HG03521 (cell line): ENCODE data around the gene AJM1.

ENCODE experiments used
- ATAC-seq: cut with Tn5 transposase; IDR thresholded peaks from one replicate; pipeline ENCODE4 v1.9.1; 2021; ENCODE audit warnings: mild to moderate bottlenecking, moderate library complexity; ENCODE audit not compliant: unreplicated experiment

Gene AJM1

DNA sequence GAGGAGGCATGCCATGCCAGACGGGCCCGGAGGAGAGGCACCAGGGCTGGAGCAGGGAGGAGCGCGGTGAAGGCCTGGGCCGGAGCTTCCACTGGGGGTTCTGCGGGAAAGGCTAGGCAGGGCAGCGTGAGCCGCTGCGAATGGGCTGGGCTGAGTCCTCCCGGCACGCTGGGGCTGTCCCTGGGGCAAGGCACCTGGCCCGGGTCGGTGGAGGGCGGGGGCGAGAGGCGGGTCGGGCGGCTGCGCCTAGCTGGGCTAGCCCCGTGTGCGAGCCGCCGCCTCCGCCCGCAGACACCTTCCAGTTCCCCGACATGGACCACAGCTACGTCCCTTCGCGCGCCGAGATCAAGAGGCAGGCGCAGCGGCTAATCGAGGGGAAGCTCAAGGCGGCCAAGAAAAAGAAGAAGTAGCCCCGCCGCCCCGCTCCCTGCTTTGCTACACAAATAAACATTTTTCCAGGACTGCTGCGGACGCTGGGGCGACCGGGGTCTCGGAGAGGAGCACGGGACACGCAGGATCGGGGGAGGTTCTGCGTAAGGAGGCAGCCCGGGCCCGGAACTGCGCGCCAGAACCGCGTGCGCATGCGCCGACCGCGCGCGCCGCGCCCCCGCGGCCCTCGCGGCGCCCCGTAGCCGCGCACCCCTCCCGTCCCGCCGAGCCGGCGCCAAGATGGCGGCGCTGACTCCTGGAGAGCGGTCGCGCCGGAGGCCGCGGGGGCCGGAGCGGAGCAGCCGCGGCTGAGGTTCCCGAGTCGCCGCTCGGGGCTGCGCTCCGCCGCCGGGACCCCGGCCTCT lies 34.8 kb upstream of the AJM1 start, which contains the start of gene RABL6:
TSS of gene RABL6 (plus strand) at position 668 of the 794 bp plus-strand sequence. CDS start 249 bp downstream, outside the sequence.
- peak; percentile 87 for ATAC-seq

DNA sequence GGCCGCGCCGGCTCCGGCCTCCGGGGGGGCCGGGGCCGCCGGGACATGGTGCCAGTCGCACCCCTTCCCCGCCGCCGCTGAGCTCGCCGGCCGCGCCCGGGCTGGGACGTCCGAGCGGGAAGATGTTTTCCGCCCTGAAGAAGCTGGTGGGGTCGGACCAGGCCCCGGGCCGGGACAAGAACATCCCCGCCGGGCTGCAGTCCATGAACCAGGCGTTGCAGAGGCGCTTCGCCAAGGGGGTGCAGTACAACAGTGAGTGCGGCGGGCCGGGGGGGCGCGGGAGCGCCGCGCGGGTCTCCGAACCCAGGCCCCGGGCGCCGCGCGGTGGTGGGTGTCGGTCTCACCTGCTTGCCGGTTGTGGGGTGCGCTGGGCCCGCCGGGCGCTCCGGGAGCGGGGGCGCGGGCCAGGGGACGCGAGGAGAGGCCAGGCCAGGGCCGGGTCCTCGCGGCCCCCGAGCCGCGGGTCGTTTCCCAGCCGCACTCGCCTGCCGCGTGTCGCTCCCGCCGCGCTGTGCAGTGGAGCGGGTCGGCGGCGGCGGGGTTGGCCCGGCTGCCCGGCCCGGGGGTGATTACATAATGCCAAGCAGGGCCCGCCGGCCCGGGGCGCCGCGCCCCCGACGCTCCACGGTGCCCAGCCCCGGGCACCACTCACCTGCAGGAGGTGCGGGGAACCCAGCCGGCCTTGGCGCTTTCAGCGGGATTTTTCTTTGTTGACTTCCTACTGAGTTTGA lies 34.0 kb upstream of the AJM1 start:
- peak; percentile 31 for ATAC-seq

DNA sequence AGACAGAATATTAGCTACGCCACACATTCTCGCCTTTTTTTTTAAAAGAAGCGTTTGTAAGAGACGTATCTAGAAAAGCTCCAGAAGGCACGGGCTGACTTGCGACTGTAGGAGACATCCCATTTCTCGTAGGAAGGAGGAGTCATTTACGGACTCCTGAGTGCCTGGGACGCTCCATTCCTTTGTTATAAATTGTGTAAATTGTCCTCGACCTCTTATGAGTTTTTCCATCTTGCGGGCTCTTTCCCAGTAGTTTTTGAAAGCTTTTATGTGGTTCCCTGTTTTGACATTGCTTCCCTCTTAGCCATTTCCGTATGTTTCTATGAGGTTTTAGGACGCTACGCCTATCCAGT lies 33.5 kb upstream of the AJM1 start:
- no peak for ATAC-seq

DNA sequence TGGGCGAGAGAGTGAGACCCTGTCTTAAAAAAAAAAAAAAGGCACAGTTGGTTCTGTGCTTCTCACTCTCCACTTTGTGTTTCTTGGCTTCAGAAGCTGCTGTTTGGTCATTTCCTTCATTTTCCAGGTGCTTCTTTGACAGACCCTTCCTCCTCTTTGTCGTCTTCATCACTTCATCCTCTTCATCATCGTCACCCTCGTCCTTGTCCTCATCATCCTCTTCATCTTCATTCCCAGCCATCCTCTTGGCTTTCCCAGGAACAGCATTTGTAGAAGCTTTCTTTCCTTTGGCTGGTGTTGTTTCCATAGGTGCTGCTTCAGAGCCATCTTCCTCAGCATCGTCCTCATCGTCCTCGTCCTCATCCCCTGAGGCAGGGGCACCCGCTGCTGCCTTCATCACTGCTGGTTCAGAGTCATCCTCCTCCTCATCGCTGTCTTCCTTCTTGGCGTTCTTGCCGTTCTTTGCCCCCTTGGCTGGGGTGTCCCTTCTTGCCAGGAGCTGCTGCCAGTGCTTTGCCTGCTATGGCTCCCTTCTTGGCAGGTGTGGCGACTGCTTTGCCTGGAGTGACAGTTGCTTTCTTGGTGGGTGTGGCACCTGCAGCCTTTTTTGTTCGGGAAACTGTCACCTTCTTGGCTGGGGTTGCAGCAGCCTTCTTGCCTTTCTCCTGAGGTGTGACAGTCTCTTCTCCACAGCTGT lies 27.4 kb upstream of the AJM1 start:
- ATAC-seq: no peak

DNA sequence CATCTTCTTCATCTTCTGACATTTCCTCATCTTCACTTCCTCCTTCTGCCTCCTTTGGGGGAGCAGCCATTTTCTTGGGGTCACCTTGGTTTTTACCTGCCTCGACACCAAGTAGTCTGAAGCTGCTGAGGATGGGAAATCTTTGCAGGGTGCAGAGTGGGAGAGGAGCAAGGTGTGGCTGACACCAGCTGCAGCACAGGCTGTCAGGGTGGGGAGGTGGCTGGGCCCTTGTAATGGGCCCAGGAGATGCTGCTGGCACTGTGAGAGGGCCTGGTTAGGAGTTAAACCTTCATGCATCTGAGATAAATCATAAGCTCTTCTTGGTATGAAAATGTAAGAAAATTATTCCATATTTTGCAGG lies 26.9 kb upstream of the AJM1 start:
- no peak for ATAC-seq

DNA sequence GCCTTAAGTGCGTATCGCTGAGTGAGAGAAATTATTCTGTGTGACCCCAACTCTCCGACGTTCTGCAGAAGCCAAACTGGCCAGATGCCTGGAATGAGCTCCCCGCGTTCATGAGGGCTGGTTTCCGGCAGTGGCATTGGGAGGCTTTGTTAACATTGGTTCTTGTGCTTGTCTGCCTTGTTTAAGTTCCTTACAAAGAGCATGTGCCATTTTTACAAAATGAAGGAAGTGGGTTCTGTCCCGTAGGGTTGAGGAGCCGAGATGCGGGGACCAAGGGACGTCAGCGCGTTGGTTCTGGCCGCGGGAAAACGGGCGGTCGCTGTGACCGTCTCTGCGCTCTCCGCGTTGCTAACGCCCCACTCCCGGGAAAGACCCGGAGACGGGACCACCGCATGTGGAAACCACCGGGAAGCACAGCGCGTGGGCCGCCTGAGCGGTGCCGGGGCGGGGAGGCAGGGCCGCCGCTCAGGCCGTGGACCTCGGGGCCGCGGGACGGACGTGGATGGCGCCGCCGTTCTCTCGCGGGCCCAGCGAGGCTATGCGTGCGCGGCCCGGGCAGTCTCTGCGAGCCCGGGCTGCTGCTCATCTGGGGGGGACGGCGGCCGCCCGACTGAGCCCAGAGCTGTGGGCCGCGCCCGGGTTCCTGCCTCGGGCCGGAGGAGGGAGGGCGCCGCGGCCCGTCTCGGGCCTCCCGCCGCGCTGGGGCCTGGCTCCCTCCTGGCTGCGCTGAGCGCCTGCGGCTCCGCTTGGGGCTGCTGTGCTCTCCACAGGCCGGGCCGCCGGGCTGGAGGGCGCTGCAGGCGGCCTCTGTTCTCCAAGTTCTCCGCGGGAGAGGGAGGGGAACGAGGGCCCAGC lies 21.1 kb upstream of the AJM1 start:
- no peak for ATAC-seq

DNA sequence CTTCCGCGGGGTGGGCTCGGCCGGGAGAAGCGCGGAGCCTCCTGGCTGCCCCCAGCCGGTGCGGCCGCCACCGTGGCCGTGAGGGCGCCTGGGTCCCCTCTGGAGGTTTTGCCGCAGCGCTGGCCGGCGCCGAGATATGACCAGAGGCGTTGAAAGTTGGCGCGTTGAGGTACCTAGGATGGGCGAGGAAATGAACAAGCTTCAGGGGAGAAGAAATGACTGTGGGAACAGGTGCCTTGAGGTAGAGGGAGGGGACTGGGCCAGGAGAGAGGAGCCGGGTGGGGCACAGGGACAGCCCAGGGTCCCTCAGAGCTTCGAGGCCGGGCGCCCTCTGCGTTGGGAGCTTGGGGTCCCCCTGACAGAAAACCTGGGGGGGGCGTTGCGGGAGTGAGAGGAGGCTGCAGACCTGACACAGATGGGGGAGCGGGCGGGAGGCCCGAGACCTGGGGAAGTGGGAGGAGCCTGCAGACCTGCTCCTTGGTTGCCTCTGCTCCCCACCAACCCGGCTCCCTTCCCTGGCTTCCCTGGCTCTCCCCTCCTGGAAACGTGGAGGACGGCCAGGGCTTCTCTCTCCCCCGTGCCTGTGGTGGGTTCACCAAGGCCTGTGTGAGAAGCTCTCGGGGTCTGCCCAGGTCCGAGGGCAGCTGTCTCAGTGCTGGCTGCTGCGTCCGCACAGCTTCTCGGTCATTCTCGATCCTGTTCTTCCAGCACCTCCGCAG lies 20.3 kb upstream of the AJM1 start:
- no peak for ATAC-seq

DNA sequence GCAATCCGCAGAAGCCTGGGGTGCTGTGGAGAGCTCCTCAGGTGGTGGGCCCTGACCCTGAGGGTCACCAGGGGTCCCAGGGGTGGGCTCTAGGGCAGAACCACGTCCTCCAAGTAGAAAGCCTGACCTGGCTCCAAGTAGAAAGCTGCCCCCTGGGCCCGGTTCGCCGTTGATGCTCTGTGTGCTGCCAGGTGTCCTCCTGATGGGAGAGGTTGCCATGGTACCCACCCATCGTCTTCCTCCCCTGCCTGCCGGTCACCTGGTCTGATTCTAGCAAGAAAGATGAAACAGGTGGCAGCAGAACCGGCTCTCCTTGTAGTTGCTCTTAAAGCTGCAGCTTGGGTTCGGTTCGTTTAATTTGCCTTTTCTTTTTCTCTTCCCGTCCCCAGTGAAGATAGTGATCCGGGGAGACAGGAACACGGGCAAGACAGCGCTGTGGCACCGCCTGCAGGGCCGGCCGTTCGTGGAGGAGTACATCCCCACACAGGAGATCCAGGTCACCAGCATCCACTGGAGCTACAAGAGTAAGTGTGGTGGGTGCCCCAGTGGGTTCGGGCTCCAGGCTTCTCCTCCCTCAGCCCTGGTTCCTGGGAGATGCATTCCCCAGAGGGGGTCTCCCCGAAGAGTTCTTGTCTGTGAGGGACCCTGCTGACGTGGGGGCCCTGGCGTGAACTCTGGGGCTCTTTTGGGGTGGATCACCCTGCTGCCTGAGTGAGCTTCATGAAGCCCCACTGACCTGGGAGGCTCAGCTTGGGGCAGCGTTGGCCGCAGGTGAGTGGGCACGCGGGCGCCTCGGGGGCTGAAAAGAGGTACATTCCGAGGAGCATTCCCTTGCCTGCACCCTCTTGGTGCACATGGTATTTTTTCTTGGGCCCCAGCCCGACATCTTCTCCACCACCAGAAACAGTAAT lies 18.9 kb upstream of the AJM1 start:
- no peak for ATAC-seq

DNA sequence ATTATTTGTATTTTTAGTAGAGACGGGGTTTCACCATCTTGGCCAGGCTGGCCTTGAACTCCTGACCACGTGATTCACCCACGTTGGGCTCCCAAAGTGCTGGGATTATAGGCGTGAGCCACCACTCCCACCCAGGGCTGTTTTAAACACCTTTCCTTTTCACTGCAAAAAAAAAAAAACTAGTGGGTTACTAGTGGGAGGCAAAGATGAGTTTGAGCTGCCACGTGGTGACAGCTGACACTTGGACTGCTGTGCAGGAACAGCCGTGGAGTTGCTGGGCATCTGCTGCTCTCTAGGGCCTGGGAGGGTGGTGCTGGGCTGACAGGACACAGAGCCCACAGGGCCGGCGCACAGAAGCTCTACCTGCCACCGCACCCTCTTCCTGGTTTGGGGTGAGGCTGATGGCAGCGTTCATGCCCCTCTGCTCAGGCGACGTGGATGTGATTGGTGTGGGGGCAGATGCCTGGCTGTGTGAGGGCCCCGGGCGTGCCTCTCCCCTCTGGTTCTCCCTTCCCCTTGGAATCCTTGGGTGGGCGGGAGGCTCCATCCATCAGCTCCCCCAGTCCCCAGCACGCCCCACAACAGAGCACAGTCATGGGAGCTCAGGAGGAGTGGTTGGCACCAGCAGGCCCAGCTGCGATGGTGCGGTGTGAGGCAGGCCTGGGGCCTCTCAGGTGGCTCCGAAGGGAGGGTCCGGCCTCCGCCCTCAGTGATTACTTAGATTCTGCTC lies 17.6 kb upstream of the AJM1 start:
- no peak for ATAC-seq

DNA sequence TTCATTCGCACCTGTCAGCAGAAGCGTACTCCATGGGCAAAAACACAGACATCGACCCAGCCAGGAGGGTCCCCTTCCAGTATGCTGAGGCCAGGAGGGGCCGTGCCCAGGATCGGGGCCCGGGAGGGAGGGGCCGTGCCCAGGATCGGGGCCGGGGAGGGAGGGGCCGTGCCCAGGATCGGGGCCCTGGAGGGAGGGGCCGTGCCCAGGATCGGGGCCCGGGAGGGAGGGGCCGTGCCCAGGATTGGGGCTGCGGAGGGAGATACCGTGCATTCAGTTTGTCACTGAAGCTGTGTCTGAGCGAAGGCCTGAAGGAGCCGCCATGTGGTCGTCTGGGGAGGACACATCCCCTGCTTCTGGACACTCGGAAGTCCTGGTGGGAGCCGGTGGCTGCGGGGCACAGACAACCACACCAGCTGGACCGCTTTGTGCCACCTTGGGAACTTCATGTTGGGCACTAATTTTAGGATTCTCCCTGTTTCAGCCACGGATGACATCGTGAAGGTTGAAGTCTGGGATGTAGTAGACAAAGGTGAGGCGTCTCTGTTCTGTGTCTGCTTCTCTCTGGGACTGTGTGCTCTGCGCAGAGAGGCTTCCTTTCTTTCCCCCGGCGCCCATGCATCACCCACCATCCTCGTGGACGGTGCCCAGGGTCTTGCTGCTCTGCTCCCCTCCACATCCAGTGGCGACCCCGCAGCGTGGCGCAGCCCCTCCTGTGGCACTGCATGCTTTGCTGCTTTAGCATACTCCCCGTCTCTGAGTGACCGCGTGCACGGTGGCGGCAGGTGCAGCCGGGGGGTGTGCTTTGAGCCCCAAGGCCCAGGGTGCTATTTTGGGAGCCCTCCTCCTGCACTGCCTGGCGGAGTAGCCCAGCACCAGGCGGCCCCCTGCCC lies 16.7 kb upstream of the AJM1 start:
- no peak for ATAC-seq

DNA sequence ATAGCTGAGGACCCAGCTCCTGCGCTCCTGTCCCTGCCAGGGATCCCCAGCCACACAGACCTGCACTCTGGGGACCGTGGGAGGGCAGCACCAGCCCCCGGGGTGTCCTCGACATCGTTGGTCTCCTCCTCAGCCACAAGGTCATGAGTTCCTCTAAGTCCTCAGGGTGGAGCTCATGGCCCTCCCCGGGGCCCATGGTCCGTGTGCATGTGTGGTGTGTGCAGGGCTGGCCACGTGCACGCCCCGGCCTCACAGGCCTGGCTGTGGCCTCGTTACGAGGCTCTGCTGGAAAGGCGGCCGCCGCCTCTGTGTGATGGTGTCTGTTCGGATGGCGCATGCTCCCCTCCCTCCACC lies 16.1 kb upstream of the AJM1 start:
- no peak for ATAC-seq

DNA sequence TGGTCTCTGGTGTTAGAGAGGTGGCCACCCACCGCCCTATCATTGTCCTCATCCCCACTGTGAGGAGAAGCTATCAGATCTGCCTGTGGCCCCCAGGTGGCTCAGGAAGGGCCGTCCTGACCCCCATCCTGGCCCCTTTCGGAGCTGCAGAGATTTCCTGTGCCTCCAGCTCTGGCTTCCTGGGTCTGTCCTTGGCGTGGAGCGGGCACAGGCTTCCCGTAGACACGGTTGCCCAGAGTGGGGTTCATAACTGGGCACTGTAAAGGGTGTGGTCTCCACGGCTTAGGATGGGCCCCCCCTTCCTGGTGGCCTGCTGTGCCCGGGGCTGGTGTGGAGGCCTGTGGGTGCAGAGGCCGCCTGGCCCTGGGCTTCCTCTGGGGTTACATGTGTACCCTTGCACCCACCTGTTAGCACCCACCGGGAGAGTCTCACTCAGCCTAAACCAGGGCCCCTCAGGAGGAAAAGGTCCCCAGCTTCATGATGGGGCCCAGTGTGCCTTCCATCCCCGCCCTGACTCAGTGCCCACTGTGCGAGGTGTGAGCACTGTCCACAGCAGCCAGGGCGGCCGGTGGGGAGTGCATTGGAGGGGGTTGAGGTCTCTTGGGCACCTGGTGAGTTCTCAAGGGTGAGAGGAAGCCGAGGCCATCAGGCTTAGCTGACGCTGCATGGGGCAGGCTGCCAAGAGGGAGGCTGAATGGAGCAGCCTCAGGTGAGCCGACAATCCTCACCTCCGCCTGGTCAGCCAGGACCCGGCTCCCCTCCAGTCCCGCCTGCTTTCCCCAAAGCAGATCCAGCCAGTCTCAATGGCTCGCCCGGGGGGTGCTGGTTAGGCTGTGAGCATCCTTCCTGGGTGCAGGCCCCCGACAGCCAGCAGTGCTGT lies 15.3 kb upstream of the AJM1 start:
- no peak for ATAC-seq

DNA sequence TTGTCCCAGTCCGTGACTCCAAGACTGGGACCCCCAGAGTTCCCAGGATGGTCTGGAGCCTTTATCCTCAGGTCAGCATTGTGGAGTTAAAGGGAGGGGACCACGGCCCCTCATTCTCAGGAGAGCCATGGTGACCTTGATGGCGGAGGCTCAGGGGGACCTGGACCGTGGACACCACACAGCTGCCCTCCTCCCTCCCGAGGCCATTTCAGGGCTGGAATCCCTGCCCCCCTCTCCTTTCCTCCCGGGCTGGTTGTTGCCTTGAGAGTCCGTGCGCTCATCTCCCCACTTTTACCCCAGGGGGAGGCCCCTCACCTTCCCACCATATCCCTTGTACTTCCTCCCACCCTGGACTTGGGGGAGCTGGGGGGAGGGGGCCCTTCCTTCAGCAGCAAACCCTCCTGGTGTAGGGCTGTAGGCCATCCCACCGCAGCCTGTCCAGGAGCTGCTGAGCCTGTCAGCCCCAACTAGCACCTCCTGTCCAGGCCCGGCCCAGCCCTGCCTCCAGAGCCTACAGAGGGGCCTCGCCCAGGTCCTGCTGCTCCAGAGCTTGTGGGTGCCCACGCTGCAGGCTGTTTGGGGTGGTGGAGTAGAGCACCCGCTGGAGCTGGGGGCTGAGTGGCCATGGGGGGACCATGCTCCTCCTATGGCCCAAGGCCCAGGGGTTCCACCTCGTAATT lies 14.3 kb upstream of the AJM1 start:
- no peak for ATAC-seq

DNA sequence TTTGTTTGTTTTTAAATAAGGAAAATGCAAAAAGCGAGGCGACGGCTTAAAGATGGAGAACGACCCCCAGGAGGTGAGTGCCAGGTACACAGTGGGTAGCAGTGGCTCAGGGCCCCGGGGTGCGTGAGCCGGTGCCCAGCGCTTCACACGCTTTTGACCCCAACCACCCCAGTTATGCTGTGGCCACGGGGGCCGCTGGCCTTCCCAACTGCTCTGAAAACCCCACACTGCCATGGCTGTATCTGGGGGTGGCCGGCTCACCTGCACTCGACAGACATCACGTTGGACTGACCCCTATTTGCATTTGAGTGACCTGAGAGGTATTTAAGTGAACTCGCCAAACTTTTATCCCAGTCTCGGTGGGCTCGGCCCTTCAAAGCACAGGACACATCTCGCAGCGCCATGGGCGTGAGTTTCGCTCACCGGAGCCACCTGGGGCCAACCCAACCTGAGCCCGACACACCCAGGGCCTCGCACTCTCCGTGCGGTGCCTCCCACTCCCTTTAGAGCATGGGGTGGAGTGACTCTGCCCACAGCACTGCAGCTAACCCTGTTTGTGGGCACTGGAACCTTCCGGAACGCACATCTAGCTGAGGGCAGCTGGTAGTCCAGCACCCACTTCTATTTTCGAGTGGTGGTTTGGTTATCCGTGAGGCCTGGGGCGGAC lies 13.7 kb upstream of the AJM1 start:
- no peak for ATAC-seq

DNA sequence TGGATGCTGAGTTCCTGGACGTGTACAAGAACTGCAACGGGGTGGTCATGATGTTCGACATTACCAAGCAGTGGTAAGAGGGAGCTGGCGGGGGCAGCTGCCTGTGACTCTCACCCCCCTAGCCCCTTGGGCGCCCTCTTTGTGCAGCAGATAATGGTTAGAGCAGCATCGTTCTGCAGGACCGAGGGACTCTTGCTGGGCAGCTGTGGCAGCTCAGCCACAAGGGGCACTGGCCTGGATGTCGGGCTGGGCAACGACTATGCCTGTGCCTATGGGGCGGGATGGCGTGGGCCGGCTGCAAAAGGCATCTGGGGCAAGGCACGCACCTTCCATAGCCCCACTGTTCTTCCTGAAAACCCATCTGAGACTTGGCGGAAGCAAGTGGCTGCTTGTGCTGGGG lies 12.9 kb upstream of the AJM1 start:
- no peak for ATAC-seq
